Stimulated activated CD8-positive, alpha-beta memory T cell treated with anti-CD3 and anti-CD28 coated beads, Interleukin-2, amount 100 ng/mL, for 1 hour (primary cell): ENCODE measurements around the gene C11orf54.
"Not testable (repeated sequence)": the region's sequence is repeated elsewhere in the genome, so short reads cannot be mapped to it uniquely, and the experiment has no call there.

Source experiments
- DNase-seq, 2 donors: peaks; one replicate each; pipeline ENCODE4 v3.0.0-alpha.2; 2020; ENCODE audit warnings: low read depth in 2 of 2

C11orf54 gene

GRCh38 chr11:93734427-93735222, 6.8 kb upstream of the C11orf54 start:
- DNase-seq, result no peak

GRCh38 chr11:93735627-93736026, 5.8 kb upstream of the C11orf54 start:
- DNase-seq, result no peak

- no peak for DNase-seq
Observed at GRCh38 chr11:93736129-93736528, 5.3 kb upstream of the C11orf54 start.

GRCh38 chr11:93737904-93738612, 3.4 kb upstream of the C11orf54 start:
- no peak for DNase-seq

GRCh38 chr11:93738647-93739081, 2.8 kb upstream of the C11orf54 start:
- DNase-seq, result no peak

- DNase-seq, result no peak
Observed at GRCh38 chr11:93740031-93740729, 1.3 kb upstream of the C11orf54 start.

- DNase-seq, result peak in 1 of 2 donors; percentile 39
Observed at GRCh38 chr11:93740730-93741093, 760 bp upstream of the C11orf54 start.

- DNase-seq, result no peak
Observed at GRCh38 chr11:93741882-93742226, 382 bp downstream of the C11orf54 start.

GRCh38 chr11:93743291-93743690, 1.8 kb downstream of the C11orf54 start:
- no peak for DNase-seq

- DNase-seq, result no peak
Observed at GRCh38 chr11:93744669-93745004, 3.2 kb downstream of the C11orf54 start.

- DNase-seq, result not testable (repeated sequence)
Observed at GRCh38 chr11:93745005-93745755, 3.7 kb downstream of the C11orf54 start.

GRCh38 chr11:93746101-93746500, 4.6 kb downstream of the C11orf54 start:
- no peak for DNase-seq

- no peak for DNase-seq
Observed at GRCh38 chr11:93747122-93747521, 5.7 kb downstream of the C11orf54 start.

- no peak for DNase-seq
Observed at GRCh38 chr11:93751001-93751400, 9.5 kb downstream of the C11orf54 start.

- no peak for DNase-seq
Observed at GRCh38 chr11:93753241-93753640, 11.8 kb downstream of the C11orf54 start.

- DNase-seq, result no peak
Observed at GRCh38 chr11:93756748-93757147, 15.3 kb downstream of the C11orf54 start.

- DNase-seq, result no peak
Observed at GRCh38 chr11:93757301-93757700, 15.8 kb downstream of the C11orf54 start.

- DNase-seq, result no peak
Observed at GRCh38 chr11:93757924-93758865, 16.7 kb downstream of the C11orf54 start.

- not testable (repeated sequence) for DNase-seq
Observed at GRCh38 chr11:93759123-93759522, 17.7 kb downstream of the C11orf54 start.

GRCh38 chr11:93761910-93762309, 20.4 kb downstream of the C11orf54 start:
- no peak for DNase-seq

GRCh38 chr11:93765551-93765950, 24.1 kb downstream of the C11orf54 start:
- no peak for DNase-seq
